Transverse colon (tissue), 3 donors: ENCODE measurements around the gene RILPL2.

Experiments used
- CTCF ChIP-seq, 5 experiments: fragments of 200-600 bp in 3 of 5; fragments of 450-650 bp in 2 of 5; sonication (generic) in 3 of 5; IDR thresholded peaks; 1 replicate in 2 of 5; 2 replicates in 3 of 5; pipeline ENCODE4 v1.5.1; 2016 to 2017; ENCODE audit warnings: antibody characterized with exemption in 5 of 5, inconsistent platforms in 3 of 5, mild to moderate bottlenecking in 2 of 5, moderate library complexity in 1 of 5
- POLR2A ChIP-seq: fragments of 450-650 bp; IDR thresholded peaks from one replicate; pipeline ENCODE4 v1.6.1; 2016; ENCODE audit warnings: antibody characterized with exemption, mild to moderate bottlenecking, moderate library complexity

DNA sequence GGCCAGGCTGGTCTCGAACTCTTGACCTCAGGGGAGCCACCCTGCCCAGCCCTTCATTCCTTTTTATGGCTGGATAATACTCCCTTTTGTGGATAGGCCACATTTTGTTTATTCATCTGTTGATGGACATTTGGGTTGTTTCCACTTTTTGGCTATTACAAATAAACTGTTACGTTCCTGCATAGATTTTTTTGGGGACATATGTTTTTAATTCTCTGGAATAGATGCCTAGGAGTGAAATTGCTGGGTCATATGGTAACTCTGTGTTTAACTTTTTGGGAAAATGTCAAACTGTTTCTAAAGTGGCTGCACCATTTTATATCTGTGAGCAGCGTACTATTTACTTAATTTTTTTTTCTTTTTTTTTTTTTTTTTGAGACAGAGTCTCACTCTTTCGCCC is 42.7 kb downstream of the RILPL2 start:
- no peak for TF ChIP-seq CTCF (IDR thresholded peaks at IDR 0.05)
- no peak for TF ChIP-seq POLR2A
